Gastrocnemius medialis (tissue), 4 donors: Measurements from ENCODE around the gene SMARCD3. TPM values are rescaled to one million over a fixed set of nuclear protein-coding genes. Genes with fewer than 3 reads are reported as not detected.
A peak's percentile ranks its signal among the peaks of the same experiment; 100 is the strongest.

Source experiments
- ATAC-seq, 2 donors: fragments of 150-250 bp; one replicate each; pipeline ENCODE4 v1.9.1; 2016
- DNase-seq, 2 donors: peaks; one replicate each; pipeline ENCODE4 v3.0.0-alpha.2; 2019
- H3K27ac ChIP-seq, 4 donors: fragments of 200-600 bp; sonication (generic); 1 replicate in 1 of 4; 2 replicates in 3 of 4; pipeline ENCODE4 v1.5.1; 2016 to 2018; ENCODE audit warnings: mild to moderate bottlenecking in 2 of 4, moderate library complexity in 1 of 4
- H3K27me3 ChIP-seq, 3 donors: fragments of 200-600 bp; sonication (generic) in 2 of 3; 1 replicate in 1 of 3; 2 replicates in 2 of 3; pipeline versions ENCODE4 v1.5.1 to v1.6.0; 2016 to 2019; ENCODE audit warnings: mild to moderate bottlenecking in 1 of 3, moderate library complexity in 1 of 3
- H3K36me3 ChIP-seq, 2 donors: fragments of 200-600 bp; sonication (generic) in 1 of 2; one replicate each; pipeline ENCODE4 v1.5.1; 2017 to 2018
- H3K4me1 ChIP-seq, 2 donors: fragments of 200-600 bp; sonication (generic) in 1 of 2; one replicate each; pipeline ENCODE4 v1.5.1; 2016 to 2017; ENCODE audit warnings: mild to moderate bottlenecking in 2 of 2
- H3K4me3 ChIP-seq, 4 donors: fragments of 200-600 bp; sonication (generic) in 3 of 4; 1 replicate in 1 of 4; 2 replicates in 3 of 4; pipeline ENCODE4 v1.5.1; 2016 to 2019; ENCODE audit warnings: mild to moderate bottlenecking in 2 of 4
- H3K9me3 ChIP-seq, 3 donors: fragments of 200-600 bp; sonication (generic) in 2 of 3; 1 replicate in 1 of 3; 2 replicates in 2 of 3; pipeline ENCODE4 v1.5.1; 2016 to 2019
- CTCF ChIP-seq, 5 experiments: fragments of 450-650 bp in 3 of 5; fragments of 200-600 bp in 2 of 5; sonication (generic) in 2 of 5; IDR thresholded peaks in 4 of 5; conservative IDR thresholded peaks in 1 of 5; 1 replicate in 4 of 5; 2 replicates in 1 of 5; pipeline ENCODE4 v1.5.1; 2016 to 2019; ENCODE audit warnings: antibody characterized with exemption in 5 of 5, mild to moderate bottlenecking in 3 of 5, moderate library complexity in 3 of 5
- POLR2A ChIP-seq, 2 donors: fragments of 450-650 bp; IDR thresholded peaks; one replicate each; pipeline ENCODE4 v1.6.1; 2017; ENCODE audit warnings: antibody characterized with exemption in 2 of 2, mild to moderate bottlenecking in 2 of 2, moderate library complexity in 2 of 2
- in situ Hi-C, 4 donors: fragments of 200-750 bp; cut with MboI; loops; one replicate each; pipeline versions ENCODE4 v1.15.0 to v1.8.0; 2017; ENCODE audit warnings: low sequenced_read_pairs in 4 of 4
- intact Hi-C: fragments of 100-400 bp; cut with DNase I; formaldehyde crosslinking; loops from one replicate; pipeline ENCODE4 v1.15.1; 2023; ENCODE audit warnings: low total_unique reads
- total RNA-seq, 4 donors: library from RNA; depleted of rRNA; stranded (reverse); fragments of >200 nt; gene quantifications; one replicate each; pipeline versions ENCODE4 v1.1.0 to v1.2.3, GENCODE V29; 2016

SMARCD3 gene
- total RNA-seq, 4 donors from 2014 or later: 41.8 to 103 (median 75.4) TPM

GRCh38 chr7:151207804-151208203, 40.7 kb downstream of the SMARCD3 start:
- Histone ChIP-seq H3K27me3 (peaks cover 7 to 24% (median 17%) of the 10 kb centered on the region in 3 donors), H3K4me1 (no peaks in the 10 kb centered on the region), H3K36me3 (peaks cover 0 to 11% of the 10 kb centered on the region in 2 donors), H3K4me3 (no peak overlapping the region), H3K9me3 (no peaks in the 10 kb centered on the region), H3K27ac (no peak overlapping the region)
- intact Hi-C loops (no loop called here), in situ Hi-C loops (no loop called here)
- DNase-seq: no peak
- TF ChIP-seq CTCF (IDR thresholded peaks at IDR 0.05 in 4 of 5, conservative IDR thresholded peaks at IDR 0.05 in 1 of 5) (no peak), POLR2A (IDR thresholded peaks at IDR 0.05) (no peak)
- peak in 1 of 2 donors; percentile 25 for ATAC-seq

GRCh38 chr7:151207315-151207714, 41.2 kb downstream of the SMARCD3 start:
- intact Hi-C loops: no loop called here
- DNase-seq (no peak), ATAC-seq (no peak)
- Histone ChIP-seq H3K9me3 (no peaks in the 10 kb centered on the region), H3K4me3 (no peak overlapping the region), H3K27me3 (peaks cover 7 to 25% (median 17%) of the 10 kb centered on the region in 3 donors), H3K4me1 (no peaks in the 10 kb centered on the region), H3K27ac (no peak overlapping the region), H3K36me3 (peaks cover 0 to 7% of the 10 kb centered on the region in 2 donors)
- in situ Hi-C loops: no loop called here
- TF ChIP-seq CTCF (IDR thresholded peaks at IDR 0.05 in 4 of 5, conservative IDR thresholded peaks at IDR 0.05 in 1 of 5): no peak
- no peak for TF ChIP-seq POLR2A (IDR thresholded peaks at IDR 0.05)

DNA sequence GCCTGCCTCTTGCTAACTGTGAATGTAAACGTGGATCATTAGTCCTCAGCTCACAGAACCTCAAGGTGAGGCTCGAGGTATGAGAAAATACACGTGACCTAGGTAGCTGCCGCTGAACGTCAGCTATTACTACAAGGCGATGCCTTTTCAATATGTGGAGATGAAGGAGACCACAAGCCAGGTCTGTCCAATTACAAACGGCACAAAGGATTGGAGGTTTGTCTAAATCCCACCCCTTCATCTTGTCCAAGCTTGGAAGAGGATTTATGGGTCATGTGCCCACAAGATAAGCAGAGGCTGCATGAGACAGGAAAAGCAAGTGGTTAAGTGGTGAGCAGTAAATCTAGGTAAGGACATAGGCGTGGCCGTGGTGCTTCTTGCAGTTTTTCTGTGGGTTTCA, 41.6 kb downstream of the SMARCD3 start:
- H3K27ac ChIP-seq: no peak overlapping the region
- intact Hi-C loops (no loop called here), in situ Hi-C loops (no loop called here)
- no peak for TF ChIP-seq CTCF (IDR thresholded peaks at IDR 0.05 in 4 of 5, conservative IDR thresholded peaks at IDR 0.05 in 1 of 5)
- no peak for TF ChIP-seq POLR2A (IDR thresholded peaks at IDR 0.05)
- DNase-seq: no peak
- no peak overlapping the region for H3K4me3 ChIP-seq
- H3K9me3 ChIP-seq: no peaks in the 10 kb centered on the region
- no peak for ATAC-seq
- no peaks in the 10 kb centered on the region for H3K4me1 ChIP-seq
- peaks cover 7 to 26% (median 17%) of the 10 kb centered on the region in 3 donors for H3K27me3 ChIP-seq
- peaks cover 0 to 4% of the 10 kb centered on the region in 2 donors for H3K36me3 ChIP-seq

- DNase-seq: no peak
- H3K4me3 ChIP-seq: no peak overlapping the region
- no peaks in the 10 kb centered on the region for H3K4me1 ChIP-seq
- ATAC-seq: no peak
- H3K27ac ChIP-seq: no peak overlapping the region
- H3K27me3 ChIP-seq: peaks cover 7 to 34% (median 17%) of the 10 kb centered on the region in 3 donors
- H3K36me3 ChIP-seq: no peaks in the 10 kb centered on the region
- H3K9me3 ChIP-seq: no peaks in the 10 kb centered on the region
- TF ChIP-seq CTCF (IDR thresholded peaks at IDR 0.05 in 4 of 5, conservative IDR thresholded peaks at IDR 0.05 in 1 of 5) (no peak), POLR2A (IDR thresholded peaks at IDR 0.05) (no peak)
- intact Hi-C loops (no loop called here), in situ Hi-C loops (no loop called here)
Measured at GRCh38 chr7:151205730-151206129, 42.8 kb downstream of the SMARCD3 start.
